Karpas-422 (cell line): ENCODE measurements around the gene TMEM138. TPM values are rescaled to one million over a fixed set of nuclear protein-coding genes. Genes with fewer than 3 reads are reported as not detected.

ENCODE experiments used
- DNase-seq: peaks from one replicate; pipeline ENCODE4 v3.0.0-alpha.2; 2015
- H2AFZ ChIP-seq: fragments of 200-600 bp; sonication (generic); 2 replicates; pipeline ENCODE4 v1.6.1; 2014; ENCODE audit warnings: antibody characterized with exemption, low read length, mixed read lengths
- H3K27ac ChIP-seq: fragments of 200-600 bp; sonication (generic); 2 replicates; pipeline ENCODE4 v1.5.1; 2014; ENCODE audit warnings: mild to moderate bottlenecking, low read length, moderate library complexity
- H3K27me3 ChIP-seq: fragments of 200-600 bp; sonication (generic); 2 replicates; pipeline ENCODE4 v1.6.1; 2014; ENCODE audit warnings: low read length, mixed read lengths
- H3K36me3 ChIP-seq: fragments of 200-600 bp; sonication (generic); 2 replicates; pipeline ENCODE4 v1.6.1; 2014; ENCODE audit warnings: low read length, mixed read lengths; ENCODE audit not compliant: insufficient read depth
- H3K4me1 ChIP-seq: fragments of 200-600 bp; sonication (generic); 2 replicates; pipeline ENCODE4 v1.6.1; 2014; ENCODE audit warnings: mild to moderate bottlenecking, low read length, mixed read lengths
- H3K4me2 ChIP-seq: fragments of 200-600 bp; sonication (generic); 2 replicates; pipeline ENCODE4 v1.6.1; 2014; ENCODE audit warnings: low read length, low read depth, mild to moderate bottlenecking; ENCODE audit not compliant: poor library complexity, severe bottlenecking
- H3K4me3 ChIP-seq: fragments of 200-600 bp; sonication (generic); 2 replicates; pipeline ENCODE4 v1.5.1; 2014; ENCODE audit warnings: mild to moderate bottlenecking, antibody characterized with exemption, low read length, mixed read lengths
- H3K79me2 ChIP-seq: fragments of 200-600 bp; sonication (generic); 2 replicates; pipeline ENCODE4 v1.6.1; 2014; ENCODE audit warnings: mild to moderate bottlenecking, low read length, mixed read lengths
- H3K9ac ChIP-seq: fragments of 200-600 bp; sonication (generic); 2 replicates; pipeline ENCODE4 v1.6.0; 2014; ENCODE audit warnings: low read length
- H3K9me2 ChIP-seq: fragments of 200-600 bp; sonication (generic), shearing (Covaris generic); replicated peaks from 2 replicates; pipeline ENCODE4 v1.6.0; 2014; ENCODE audit warnings: mild to moderate bottlenecking, low read length, moderate library complexity; ENCODE audit not compliant: insufficient read depth
- H3K9me3 ChIP-seq: fragments of 300-700, 200-600 bp; sonication (generic); 2 replicates; pipeline ENCODE4 v1.6.1; 2014; ENCODE audit warnings: low read length, mixed read lengths
- H4K20me1 ChIP-seq: fragments of 200-600 bp; sonication (generic); 2 replicates; pipeline ENCODE4 v1.6.1; 2014; ENCODE audit warnings: mild to moderate bottlenecking, antibody characterized with exemption, low read length, low read depth; ENCODE audit not compliant: insufficient read depth
- total RNA-seq: library from RNA; depleted of rRNA; stranded (reverse); fragments of >200 nt; shearing (Covaris generic); gene quantifications from 2 replicates; pipeline ENCODE4 v1.2.3, GENCODE V29; 2014; ENCODE audit warnings: low replicate concordance

TMEM138 gene
- total RNA-seq, 1 experiment from 2014 or later = 70.3 TPM

GRCh38 chr11:61392981-61393595 lies 30.9 kb downstream of the TMEM138 start:
- peak overlapping the region; percentile 58; the same call in 1 of the 2 replicates for H3K27ac ChIP-seq
- H3K4me1 ChIP-seq = peaks cover 20% of the 10 kb centered on the region
- H3K36me3 ChIP-seq = peaks cover 10% of the 10 kb centered on the region; the same call in 1 of the 2 replicates
- H3K9me2 ChIP-seq = no peaks in the 10 kb centered on the region
- peak overlapping the region; percentile 100 for H2AFZ ChIP-seq
- H3K9ac ChIP-seq = peak overlapping the region; percentile 84
- H3K27me3 ChIP-seq = no peaks in the 10 kb centered on the region
- H3K9me3 ChIP-seq = no peaks in the 10 kb centered on the region
- H3K4me2 ChIP-seq = peak overlapping the region; percentile 78
- H3K4me3 ChIP-seq = peak overlapping the region; percentile 92
- no peak for DNase-seq
- no peaks in the 10 kb centered on the region for H4K20me1 ChIP-seq
- peaks cover 26% of the 10 kb centered on the region for H3K79me2 ChIP-seq

- no peak overlapping the region for H3K4me2 ChIP-seq
- H3K27me3 ChIP-seq = no peaks in the 10 kb centered on the region
- H3K9me3 ChIP-seq = no peaks in the 10 kb centered on the region
- no peak overlapping the region for H2AFZ ChIP-seq
- peaks cover 31% of the 10 kb centered on the region; the same call in 1 of the 2 replicates for H3K36me3 ChIP-seq
- no peak overlapping the region for H3K27ac ChIP-seq
- no peaks in the 10 kb centered on the region for H3K4me1 ChIP-seq
- H4K20me1 ChIP-seq = no peaks in the 10 kb centered on the region
- H3K9me2 ChIP-seq = no peaks in the 10 kb centered on the region
- no peak overlapping the region for H3K4me3 ChIP-seq
- no peak for DNase-seq
- H3K9ac ChIP-seq = no peak overlapping the region
- H3K79me2 ChIP-seq = no peaks in the 10 kb centered on the region; the same call in 1 of the 2 replicates
Observed at GRCh38 chr11:61401173-61401572, 39.0 kb downstream of the TMEM138 start.

DNA sequence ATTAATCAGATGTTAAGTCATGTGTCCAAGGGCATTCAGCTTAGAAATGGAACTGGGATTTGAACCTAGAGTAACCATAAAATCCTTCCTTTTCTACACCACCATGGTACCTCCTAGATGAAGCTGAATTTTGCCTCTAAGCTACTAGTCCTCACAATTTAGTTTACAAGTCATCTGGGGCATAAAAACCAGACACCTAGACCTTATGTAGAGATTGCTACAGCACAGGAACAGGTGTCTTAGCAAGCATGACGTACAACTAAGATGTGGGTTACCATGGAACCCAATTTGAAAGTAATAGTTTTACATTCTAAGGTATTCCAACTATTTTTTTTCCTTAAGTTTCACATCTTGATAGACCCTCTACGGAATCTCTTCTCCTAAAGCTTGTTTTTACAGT lies 39.4 kb downstream of the TMEM138 start:
- H3K36me3 ChIP-seq = peaks cover 34% of the 10 kb centered on the region; the same call in 1 of the 2 replicates

DNA sequence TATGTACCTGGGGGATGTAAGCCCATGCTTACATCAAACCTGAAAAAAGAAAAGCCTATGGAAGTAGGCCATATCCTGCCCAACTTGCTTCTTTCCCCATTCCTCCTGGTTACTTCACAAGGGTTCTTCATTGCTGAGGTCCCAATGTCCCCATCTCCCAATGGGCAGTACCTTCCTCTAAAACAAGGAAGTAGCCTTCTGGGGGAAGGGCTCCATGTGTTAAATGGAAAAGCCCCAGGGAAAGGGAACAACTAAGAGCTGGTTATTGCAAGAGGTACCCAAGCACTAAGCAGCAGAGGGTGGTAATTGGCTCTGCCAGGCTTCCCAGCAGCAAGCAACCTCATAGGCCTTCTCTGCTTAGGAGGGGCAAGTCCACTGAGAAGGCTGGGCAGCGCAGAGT lies 41.5 kb downstream of the TMEM138 start:
- no peak for DNase-seq
- H3K9me2 ChIP-seq = no peaks in the 10 kb centered on the region
- no peak overlapping the region for H3K4me3 ChIP-seq
- H3K4me1 ChIP-seq = no peaks in the 10 kb centered on the region
- peaks cover 49% of the 10 kb centered on the region; the same call in 1 of the 2 replicates for H3K36me3 ChIP-seq
- no peak overlapping the region for H3K27ac ChIP-seq
- no peak overlapping the region for H3K9ac ChIP-seq
- peaks cover 3% of the 10 kb centered on the region for H3K79me2 ChIP-seq
- H4K20me1 ChIP-seq = 0 out of 2 replicates have a peak, but pooled peaks cover 6% of the 10 kb centered on the region
- no peak overlapping the region for H3K4me2 ChIP-seq
- H3K27me3 ChIP-seq = no peaks in the 10 kb centered on the region
- H3K9me3 ChIP-seq = no peaks in the 10 kb centered on the region
- H2AFZ ChIP-seq = no peak overlapping the region

More for the DNA sequence above, 39.4 kb downstream of the TMEM138 start:
- Histone ChIP-seq H3K27me3 (no peaks in the 10 kb centered on the region), H3K4me3 (no peak overlapping the region), H3K4me1 (no peaks in the 10 kb centered on the region), H3K27ac (no peak overlapping the region), H3K79me2 (no peaks in the 10 kb centered on the region; the same call in 1 of the 2 replicates), H4K20me1 (no peaks in the 10 kb centered on the region), H3K9ac (no peak overlapping the region), H3K9me3 (no peaks in the 10 kb centered on the region), H3K9me2 (no peaks in the 10 kb centered on the region), H3K4me2 (no peak overlapping the region), H2AFZ (no peak overlapping the region)
- DNase-seq = no peak

- no peaks in the 10 kb centered on the region for H3K9me3 ChIP-seq
- no peak overlapping the region for H3K4me3 ChIP-seq
- DNase-seq = no peak
- no peaks in the 10 kb centered on the region for H3K4me1 ChIP-seq
- H3K4me2 ChIP-seq = no peak overlapping the region
- 0 out of 2 replicates have a peak, but pooled peaks cover 6% of the 10 kb centered on the region for H4K20me1 ChIP-seq
- H3K79me2 ChIP-seq = peaks cover 3% of the 10 kb centered on the region
- no peaks in the 10 kb centered on the region for H3K9me2 ChIP-seq
- H2AFZ ChIP-seq = no peak overlapping the region
- no peak overlapping the region for H3K9ac ChIP-seq
- no peak overlapping the region for H3K27ac ChIP-seq
- no peaks in the 10 kb centered on the region for H3K27me3 ChIP-seq
- peaks cover 53% of the 10 kb centered on the region; the same call in 1 of the 2 replicates for H3K36me3 ChIP-seq
Observed at GRCh38 chr11:61404103-61404502, 41.9 kb downstream of the TMEM138 start.

DNA sequence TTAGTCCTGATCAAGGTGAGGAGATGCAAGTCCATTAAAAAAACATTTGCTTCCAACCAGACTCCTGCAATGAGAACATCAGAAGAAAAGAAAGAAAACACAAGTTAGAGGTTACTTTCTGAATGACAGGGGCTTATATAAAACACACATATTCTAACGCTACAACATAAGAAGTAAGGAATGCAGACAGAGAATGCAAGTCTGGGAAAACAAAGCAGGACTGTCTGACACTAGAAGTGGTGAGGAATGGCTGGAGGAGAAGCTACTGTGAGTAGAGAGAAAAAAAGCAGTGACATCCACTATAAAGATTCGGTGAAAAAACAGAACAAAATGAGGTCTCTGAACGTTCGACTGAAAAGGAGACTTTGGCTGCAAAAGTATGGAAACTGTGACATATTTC lies 42.5 kb downstream of the TMEM138 start:
- no peak overlapping the region for H3K27ac ChIP-seq
- H2AFZ ChIP-seq = no peak overlapping the region
- H3K9me2 ChIP-seq = no peaks in the 10 kb centered on the region
- no peak overlapping the region for H3K9ac ChIP-seq
- H4K20me1 ChIP-seq = 0 out of 2 replicates have a peak, but pooled peaks cover 6% of the 10 kb centered on the region
- H3K27me3 ChIP-seq = no peaks in the 10 kb centered on the region
- no peak overlapping the region for H3K4me3 ChIP-seq
- H3K4me1 ChIP-seq = no peaks in the 10 kb centered on the region
- no peak overlapping the region for H3K4me2 ChIP-seq
- DNase-seq = no peak
- H3K9me3 ChIP-seq = no peaks in the 10 kb centered on the region
- H3K79me2 ChIP-seq = peaks cover 3% of the 10 kb centered on the region
- H3K36me3 ChIP-seq = peaks cover 53% of the 10 kb centered on the region; the same call in 1 of the 2 replicates

- H3K9ac ChIP-seq = no peak overlapping the region
- no peak overlapping the region for H2AFZ ChIP-seq
- no peaks in the 10 kb centered on the region for H3K9me3 ChIP-seq
- peaks cover 3% of the 10 kb centered on the region for H3K79me2 ChIP-seq
- no peak overlapping the region for H3K4me3 ChIP-seq
- no peaks in the 10 kb centered on the region for H3K9me2 ChIP-seq
- peaks cover 64% of the 10 kb centered on the region for H3K36me3 ChIP-seq
- H4K20me1 ChIP-seq = 0 out of 2 replicates have a peak, but pooled peaks cover 6% of the 10 kb centered on the region
- H3K27me3 ChIP-seq = no peaks in the 10 kb centered on the region
- H3K4me1 ChIP-seq = no peaks in the 10 kb centered on the region
- H3K27ac ChIP-seq = no peak overlapping the region
- DNase-seq = no peak
- no peak overlapping the region for H3K4me2 ChIP-seq
Observed at GRCh38 chr11:61406067-61406466, 43.9 kb downstream of the TMEM138 start.

GRCh38 chr11:61406991-61407728 lies 45.0 kb downstream of the TMEM138 start:
- H3K4me2 ChIP-seq = no peak overlapping the region
- H3K27ac ChIP-seq = no peak overlapping the region
- H3K4me3 ChIP-seq = no peak overlapping the region
- H3K4me1 ChIP-seq = no peaks in the 10 kb centered on the region
- 0 out of 2 replicates have a peak, but pooled peaks cover 6% of the 10 kb centered on the region for H4K20me1 ChIP-seq
- H3K9me2 ChIP-seq = no peaks in the 10 kb centered on the region
- no peak for DNase-seq
- no peak overlapping the region for H2AFZ ChIP-seq
- H3K9me3 ChIP-seq = no peaks in the 10 kb centered on the region
- peaks cover 3% of the 10 kb centered on the region for H3K79me2 ChIP-seq
- H3K36me3 ChIP-seq = peaks cover 74% of the 10 kb centered on the region
- H3K27me3 ChIP-seq = no peaks in the 10 kb centered on the region
- H3K9ac ChIP-seq = no peak overlapping the region
